Panc1 (cell line): Measurements from ENCODE around the gene LVRN.

Experiments used
- SIN3A ChIP-seq: IDR thresholded peaks from 2 replicates; pipeline ENCODE4 v1.6.1; 2012; ENCODE audit warnings: low read depth, mild to moderate bottlenecking, low read length, moderate library complexity, borderline replicate concordance; ENCODE audit not compliant: insufficient read depth
- TF ChIP-seq, protein P1 (sequence below): fragments of 450-650 bp; IDR thresholded peaks from 2 replicates; pipeline ENCODE4 v1.5.1; 2017; ENCODE audit warnings: mild to moderate bottlenecking
- TF ChIP-seq, protein P2 (sequence below), 2 experiments: IDR thresholded peaks; 2 replicates each; pipeline ENCODE4 v1.6.1; 2011 to 2012; ENCODE audit warnings: low read depth in 2 of 2, control low read depth in 1 of 2, low read length in 1 of 2, mild to moderate bottlenecking in 1 of 2, moderate library complexity in 1 of 2; ENCODE audit not compliant: insufficient read depth in 1 of 2

DNA sequence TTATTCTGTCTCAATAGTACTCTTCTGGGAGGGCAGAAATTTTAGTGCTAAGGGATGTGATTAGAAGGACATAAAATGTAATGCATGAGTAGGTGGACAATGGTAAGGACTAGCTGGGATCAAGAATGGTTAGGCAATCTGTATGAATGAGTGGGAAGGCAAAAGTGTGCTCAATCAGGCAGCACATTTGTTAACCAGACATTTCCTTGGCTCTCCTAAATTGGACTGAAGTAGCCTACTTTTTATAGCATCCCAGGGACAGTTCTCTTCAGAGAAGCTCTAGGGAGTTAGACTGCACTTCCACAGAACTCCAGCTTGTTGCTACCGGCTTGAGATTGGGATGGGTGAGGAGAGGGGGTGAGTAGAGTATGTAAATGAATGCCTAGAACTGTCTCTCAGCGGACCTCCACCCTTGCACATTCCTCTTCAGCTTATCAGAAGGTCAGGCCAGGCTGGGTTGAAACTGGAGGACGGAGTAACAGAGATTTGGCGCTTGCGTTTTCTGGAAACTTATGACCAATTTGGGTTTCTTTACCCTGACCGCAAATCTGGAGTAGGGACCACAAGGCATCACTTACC, 51.0 kb downstream of the LVRN start:
- TF ChIP-seq, protein P1, sequence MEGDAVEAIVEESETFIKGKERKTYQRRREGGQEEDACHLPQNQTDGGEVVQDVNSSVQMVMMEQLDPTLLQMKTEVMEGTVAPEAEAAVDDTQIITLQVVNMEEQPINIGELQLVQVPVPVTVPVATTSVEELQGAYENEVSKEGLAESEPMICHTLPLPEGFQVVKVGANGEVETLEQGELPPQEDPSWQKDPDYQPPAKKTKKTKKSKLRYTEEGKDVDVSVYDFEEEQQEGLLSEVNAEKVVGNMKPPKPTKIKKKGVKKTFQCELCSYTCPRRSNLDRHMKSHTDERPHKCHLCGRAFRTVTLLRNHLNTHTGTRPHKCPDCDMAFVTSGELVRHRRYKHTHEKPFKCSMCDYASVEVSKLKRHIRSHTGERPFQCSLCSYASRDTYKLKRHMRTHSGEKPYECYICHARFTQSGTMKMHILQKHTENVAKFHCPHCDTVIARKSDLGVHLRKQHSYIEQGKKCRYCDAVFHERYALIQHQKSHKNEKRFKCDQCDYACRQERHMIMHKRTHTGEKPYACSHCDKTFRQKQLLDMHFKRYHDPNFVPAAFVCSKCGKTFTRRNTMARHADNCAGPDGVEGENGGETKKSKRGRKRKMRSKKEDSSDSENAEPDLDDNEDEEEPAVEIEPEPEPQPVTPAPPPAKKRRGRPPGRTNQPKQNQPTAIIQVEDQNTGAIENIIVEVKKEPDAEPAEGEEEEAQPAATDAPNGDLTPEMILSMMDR: no peak
- TF ChIP-seq, protein P2, sequence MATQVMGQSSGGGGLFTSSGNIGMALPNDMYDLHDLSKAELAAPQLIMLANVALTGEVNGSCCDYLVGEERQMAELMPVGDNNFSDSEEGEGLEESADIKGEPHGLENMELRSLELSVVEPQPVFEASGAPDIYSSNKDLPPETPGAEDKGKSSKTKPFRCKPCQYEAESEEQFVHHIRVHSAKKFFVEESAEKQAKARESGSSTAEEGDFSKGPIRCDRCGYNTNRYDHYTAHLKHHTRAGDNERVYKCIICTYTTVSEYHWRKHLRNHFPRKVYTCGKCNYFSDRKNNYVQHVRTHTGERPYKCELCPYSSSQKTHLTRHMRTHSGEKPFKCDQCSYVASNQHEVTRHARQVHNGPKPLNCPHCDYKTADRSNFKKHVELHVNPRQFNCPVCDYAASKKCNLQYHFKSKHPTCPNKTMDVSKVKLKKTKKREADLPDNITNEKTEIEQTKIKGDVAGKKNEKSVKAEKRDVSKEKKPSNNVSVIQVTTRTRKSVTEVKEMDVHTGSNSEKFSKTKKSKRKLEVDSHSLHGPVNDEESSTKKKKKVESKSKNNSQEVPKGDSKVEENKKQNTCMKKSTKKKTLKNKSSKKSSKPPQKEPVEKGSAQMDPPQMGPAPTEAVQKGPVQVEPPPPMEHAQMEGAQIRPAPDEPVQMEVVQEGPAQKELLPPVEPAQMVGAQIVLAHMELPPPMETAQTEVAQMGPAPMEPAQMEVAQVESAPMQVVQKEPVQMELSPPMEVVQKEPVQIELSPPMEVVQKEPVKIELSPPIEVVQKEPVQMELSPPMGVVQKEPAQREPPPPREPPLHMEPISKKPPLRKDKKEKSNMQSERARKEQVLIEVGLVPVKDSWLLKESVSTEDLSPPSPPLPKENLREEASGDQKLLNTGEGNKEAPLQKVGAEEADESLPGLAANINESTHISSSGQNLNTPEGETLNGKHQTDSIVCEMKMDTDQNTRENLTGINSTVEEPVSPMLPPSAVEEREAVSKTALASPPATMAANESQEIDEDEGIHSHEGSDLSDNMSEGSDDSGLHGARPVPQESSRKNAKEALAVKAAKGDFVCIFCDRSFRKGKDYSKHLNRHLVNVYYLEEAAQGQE (IDR thresholded peaks at IDR 0.05; ENCODE audit: insufficient read depth in 1 of 2, low read depth in 2 of 2, low read length in 1 of 2): no peak
- TF ChIP-seq SIN3A: no peak
